ENCODE data around the gene HOXA3.

The HOXA3 gene

GRCh38 chr7:27165089-27165995 is 13.0 kb upstream of the HOXA3 start, which contains the start of gene HOXA9:
Gene HOXA9 (minus strand): TSS chr7:27165537. CDS start chr7:27165457, 80 bp downstream.
- no peak for TF ChIP-seq REST (IDR thresholded peaks at IDR 0.05; ENCODE audit: insufficient replicate concordance, low read depth)
- TF ChIP-seq POLR2AphosphoS5 (IDR thresholded peaks at IDR 0.05; ENCODE audit: low read depth) = 0 out of 2 replicates have a peak, but pooled peaks have one; percentile 13
- Histone ChIP-seq H3K27ac (replicated peaks) (no peak within 1 kb of the TSS), H3K4me3 (replicated peaks; ENCODE audit: insufficient read depth, low read length) (peak within 1 kb of the TSS; percentile 11), H3K27me3 (ENCODE audit: insufficient read depth, poor library complexity, severe bottlenecking) (peaks cover 63% of the 10 kb centered on the region)
- peak in 1 of 2 experiments; percentile 46 for DNase-seq (ENCODE audit: low read depth in 1 of 2, low spot score in 1 of 2)

- DNase-seq (ENCODE audit: low read depth in 1 of 2, low spot score in 1 of 2) = no peak
- H3K27me3 ChIP-seq (ENCODE audit: insufficient read depth, poor library complexity, severe bottlenecking) = peaks cover 63% of the 10 kb centered on the region
- TF ChIP-seq GABPA (IDR thresholded peaks at IDR 0.05; ENCODE audit: low read depth) (no peak), REST (IDR thresholded peaks at IDR 0.05; ENCODE audit: insufficient replicate concordance, low read depth) (no peak), CTCF (IDR thresholded peaks at IDR 0.05; ENCODE audit: insufficient read depth, low read length) (no peak), SPI1 (IDR thresholded peaks at IDR 0.05; ENCODE audit: borderline replicate concordance, low read depth) (no peak), POLR2AphosphoS5 (IDR thresholded peaks at IDR 0.05; ENCODE audit: low read depth) (no peak)
Measured at GRCh38 chr7:27164367-27165088, 12.1 kb upstream of the HOXA3 start.

GRCh38 chr7:27164045-27164366 is 11.6 kb upstream of the HOXA3 start:
- TF ChIP-seq GABPA (IDR thresholded peaks at IDR 0.05; ENCODE audit: low read depth) = no peak
- no peak for TF ChIP-seq CTCF (IDR thresholded peaks at IDR 0.05; ENCODE audit: insufficient read depth, low read length)
- no peak for TF ChIP-seq POLR2AphosphoS5 (IDR thresholded peaks at IDR 0.05; ENCODE audit: low read depth)
- no peak for TF ChIP-seq REST (IDR thresholded peaks at IDR 0.05; ENCODE audit: insufficient replicate concordance, low read depth)
- TF ChIP-seq SPI1 (IDR thresholded peaks at IDR 0.05; ENCODE audit: borderline replicate concordance, low read depth) = no peak
- Histone ChIP-seq H3K27ac (replicated peaks) (no peak overlapping the region), H3K27me3 (ENCODE audit: insufficient read depth, poor library complexity, severe bottlenecking) (peaks cover 61% of the 10 kb centered on the region), H3K4me3 (replicated peaks; ENCODE audit: insufficient read depth, low read length) (no peak overlapping the region)
- DNase-seq (ENCODE audit: low read depth in 1 of 2, low spot score in 1 of 2) = no peak

More at GRCh38 chr7:27164367-27165088, 12.1 kb upstream of the HOXA3 start:
- no peak overlapping the region for H3K4me3 ChIP-seq (replicated peaks; ENCODE audit: insufficient read depth, low read length)
- no peak overlapping the region for H3K27ac ChIP-seq (replicated peaks)

Measured in HL-60 (cell line).